Stimulated activated CD4-positive, alpha-beta T cell treated with anti-CD3 and anti-CD28 coated beads, Interleukin-15, amount 100 ng/mL, for 48 hours (primary cell): ENCODE measurements around the gene CENPM.

ENCODE experiments used
- DNase-seq, 2 donors: peaks; one replicate each; pipeline ENCODE4 v3.0.0-alpha.2; 2020; ENCODE audit warnings: low read depth in 2 of 2

CENPM gene

GRCh38 chr22:41933411-41934177, 13.4 kb downstream of the CENPM start:
- no peak for DNase-seq

GRCh38 chr22:41932353-41932752, 14.6 kb downstream of the CENPM start:
- no peak for DNase-seq

GRCh38 chr22:41931701-41932269, 15.2 kb downstream of the CENPM start:
- DNase-seq = no peak

GRCh38 chr22:41929418-41929810, 17.5 kb downstream of the CENPM start:
- no peak for DNase-seq

GRCh38 chr22:41928593-41929417, 18.1 kb downstream of the CENPM start:
- no peak for DNase-seq

GRCh38 chr22:41927813-41928212, 19.1 kb downstream of the CENPM start:
- DNase-seq = no peak

- DNase-seq = peak; percentile 51 to 76
These were observed 21.0 kb downstream of the CENPM start for GRCh38 chr22:41925783-41926460.

- no peak for DNase-seq
These were observed 23.2 kb downstream of the CENPM start for GRCh38 chr22:41923595-41924276.

GRCh38 chr22:41922940-41923594, 23.9 kb downstream of the CENPM start:
- DNase-seq = no peak

- DNase-seq = no peak
These were observed 24.6 kb downstream of the CENPM start for GRCh38 chr22:41922328-41922727.

- no peak for DNase-seq
These were observed 26.5 kb downstream of the CENPM start for GRCh38 chr22:41920271-41920976.

GRCh38 chr22:41919357-41920224, 27.4 kb downstream of the CENPM start:
- DNase-seq = no peak

GRCh38 chr22:41917903-41918791, 28.8 kb downstream of the CENPM start:
- DNase-seq = no peak

GRCh38 chr22:41917375-41917902, 29.5 kb downstream of the CENPM start:
- DNase-seq = no peak

GRCh38 chr22:41916745-41917358, 30.1 kb downstream of the CENPM start:
- no peak for DNase-seq

GRCh38 chr22:41915786-41916493, 31.0 kb downstream of the CENPM start:
- DNase-seq = no peak
